NCI-H2196 (cell line): ENCODE measurements around the gene SENP6.
"Not testable (repeated sequence)": the region's sequence is repeated elsewhere in the genome, so short reads cannot be mapped to it uniquely, and the experiment has no call there.

Source experiments
- DNase-seq: peaks from one replicate; lab custom pipeline; 2025; ENCODE audit not compliant: unreplicated experiment; lab: John Stamatoyannopoulos, UW

Gene SENP6

DNA sequence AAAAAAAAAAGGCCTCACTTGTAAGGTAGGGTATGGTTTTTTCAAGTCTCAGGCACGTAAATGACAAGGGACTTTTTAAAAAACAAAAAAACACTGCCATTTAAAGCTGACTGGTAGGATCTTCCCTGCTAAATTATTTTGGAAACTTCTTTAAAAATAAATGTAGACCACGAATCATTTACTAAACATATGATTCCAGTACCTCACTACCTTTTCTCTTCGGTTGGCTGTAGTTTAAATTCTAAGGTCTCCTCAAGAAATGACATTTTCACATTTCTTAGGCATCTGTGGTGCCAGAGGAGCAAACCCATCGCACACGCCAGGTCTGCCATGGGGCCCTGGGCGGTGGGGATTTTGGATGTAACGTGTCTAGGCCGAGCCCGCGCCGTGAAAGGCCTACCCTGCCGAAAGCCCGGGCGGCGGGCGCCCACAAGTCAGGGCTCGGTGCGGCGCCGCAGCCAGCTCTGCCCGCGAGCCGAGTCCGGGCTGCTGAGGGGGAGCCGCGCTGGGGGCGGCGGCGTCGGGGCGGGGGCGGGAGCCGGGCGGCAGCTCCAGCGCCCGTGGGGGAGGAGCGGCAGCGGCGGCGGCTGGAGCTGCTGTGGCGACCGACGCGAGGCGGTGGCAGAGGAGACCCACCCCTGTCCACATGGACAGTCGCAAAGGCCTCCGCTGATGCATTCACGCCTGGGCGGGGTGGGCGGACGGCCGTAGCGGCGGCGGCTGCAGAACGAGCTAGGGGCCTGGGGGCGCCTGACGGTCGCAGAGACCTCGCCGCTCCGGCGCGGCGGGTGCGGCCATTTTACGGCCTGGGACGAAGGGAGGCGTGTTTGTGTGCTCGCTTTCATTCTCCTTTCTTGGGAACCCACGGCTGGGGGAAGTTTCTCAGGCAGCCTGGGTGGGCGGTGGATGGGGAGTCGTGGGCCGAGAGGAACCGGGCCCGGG is at the start of gene SENP6:
SENP6 (plus strand) TSS at position 577 of the 942 bp plus-strand sequence. CDS start 645 bp downstream, outside the sequence.
- DNase-seq = peak; percentile 51

DNA sequence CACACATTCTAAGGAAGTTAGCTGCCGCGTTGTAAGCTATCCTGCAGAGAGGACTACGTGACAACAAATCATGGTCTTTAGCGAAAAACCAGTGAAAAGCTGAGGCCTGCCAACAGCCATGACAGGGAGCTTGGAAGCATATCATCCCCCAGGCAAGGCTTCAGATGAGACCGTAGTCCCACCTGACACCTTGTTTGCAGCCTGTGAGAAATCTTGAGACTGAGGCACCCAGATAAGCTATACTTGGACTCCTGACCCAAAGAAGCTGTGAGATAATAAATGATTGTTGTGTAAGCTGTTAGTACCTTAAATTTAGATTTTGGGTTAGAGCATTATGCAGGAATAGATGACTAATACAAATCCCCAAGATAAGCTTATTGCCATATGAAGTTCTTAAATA is 45.4 kb upstream of the SENP6 start:
- no peak for DNase-seq

GRCh38 chr6:75557068-75557467 is 44.6 kb upstream of the SENP6 start:
- no peak for DNase-seq

DNA sequence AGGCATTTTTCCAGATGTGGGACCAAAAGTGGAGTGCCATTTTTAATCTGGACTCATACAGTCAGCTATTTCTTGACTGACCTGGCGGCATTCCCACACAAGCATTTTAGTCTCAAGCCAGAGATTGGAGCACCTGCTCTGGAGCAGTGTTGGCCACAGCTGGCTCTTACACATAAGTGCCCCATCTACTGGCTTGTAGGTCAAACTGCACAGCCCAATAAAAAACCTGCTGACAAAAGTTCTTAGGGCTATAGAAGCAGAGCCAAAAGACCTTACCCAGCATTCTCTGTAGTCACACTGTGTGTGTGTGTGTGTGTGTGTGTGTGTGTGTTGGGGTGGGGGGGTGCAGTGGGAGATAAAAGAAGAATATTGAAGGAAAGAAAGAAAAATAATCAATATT is 38.6 kb upstream of the SENP6 start:
- no peak for DNase-seq

- DNase-seq = no peak
Observed at GRCh38 chr6:75566137-75566767, 35.4 kb upstream of the SENP6 start.

DNA sequence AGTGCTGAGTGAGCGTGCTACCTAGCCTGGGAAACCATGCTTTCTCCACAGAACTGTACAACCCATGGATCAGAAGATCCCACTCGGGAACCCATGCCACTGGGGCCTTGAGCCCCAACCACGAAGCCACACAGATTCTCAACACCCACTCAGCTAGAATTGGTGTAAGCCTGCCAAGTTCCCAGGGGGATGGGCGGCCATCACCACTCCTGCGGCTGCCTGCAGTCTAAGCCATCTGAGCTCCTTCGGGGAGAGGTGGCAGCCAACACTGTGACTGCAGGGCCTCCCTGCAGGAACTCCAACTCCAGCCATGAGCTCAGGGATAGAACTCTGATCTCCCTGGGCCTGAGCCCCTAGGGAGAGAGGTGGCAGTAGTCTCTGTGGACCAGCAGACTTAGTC is 33.6 kb upstream of the SENP6 start:
- DNase-seq = no peak

DNA sequence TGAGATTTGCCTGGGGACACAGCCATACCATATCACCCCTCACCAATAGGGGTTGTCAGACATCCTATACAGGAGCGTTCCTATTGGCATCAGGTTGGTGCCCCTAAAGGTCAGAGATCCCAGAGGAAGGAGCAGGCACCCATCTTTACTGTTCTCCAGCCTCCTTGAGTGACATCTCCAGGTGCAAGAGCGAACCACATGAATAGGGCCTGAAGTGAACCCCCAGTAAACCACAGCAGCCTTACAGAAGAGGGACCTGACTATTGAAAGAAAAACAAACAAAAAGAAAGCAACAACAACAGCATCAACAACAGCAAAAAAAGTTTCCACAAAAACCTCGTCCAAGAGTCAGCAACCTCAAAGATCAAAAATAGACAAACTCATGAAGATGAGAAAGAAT is 32.7 kb upstream of the SENP6 start:
- DNase-seq = no peak

GRCh38 chr6:75570671-75571070 is 31.0 kb upstream of the SENP6 start:
- not testable (repeated sequence) for DNase-seq

- DNase-seq = no peak
Observed at GRCh38 chr6:75572072-75572471, 29.6 kb upstream of the SENP6 start.

DNA sequence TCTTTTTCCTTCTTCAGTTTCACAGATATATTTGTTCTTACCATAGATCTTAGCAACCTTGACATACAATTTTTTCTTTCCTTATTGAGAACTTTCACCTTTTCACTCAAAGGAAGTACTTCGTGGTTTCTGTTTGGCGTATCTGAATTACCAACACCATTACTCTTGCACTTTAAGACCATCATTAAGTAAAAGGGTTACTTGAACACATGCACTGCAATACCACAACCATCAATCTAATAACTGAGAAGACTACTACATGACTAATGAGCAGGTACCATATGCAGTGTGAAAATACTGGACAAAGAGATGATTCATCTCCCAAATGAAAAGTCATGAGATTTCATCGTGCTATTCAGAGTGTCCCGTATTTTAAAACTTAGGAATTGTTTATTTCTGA is 21.7 kb upstream of the SENP6 start:
- DNase-seq = no peak

DNA sequence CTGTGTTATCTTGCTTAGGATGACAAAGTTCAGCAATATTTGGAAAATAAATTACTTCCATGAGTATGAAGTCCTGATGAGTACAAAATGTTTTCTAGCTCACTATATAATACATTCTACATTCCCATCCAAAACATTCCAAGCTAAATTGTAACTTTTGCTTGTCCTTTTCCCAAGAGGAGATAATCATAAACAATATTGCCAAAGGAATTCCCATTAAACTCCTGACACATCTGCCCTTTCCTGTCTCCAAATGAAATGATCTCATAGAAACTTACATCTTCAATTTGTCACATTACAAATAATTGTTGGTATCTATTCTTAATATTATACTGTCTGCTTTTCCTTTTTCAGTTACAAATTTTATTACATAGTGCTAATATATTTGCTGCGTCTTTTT is 20.4 kb upstream of the SENP6 start:
- no peak for DNase-seq

GRCh38 chr6:75584552-75584951 is 17.1 kb upstream of the SENP6 start:
- not testable (repeated sequence) for DNase-seq

- no peak for DNase-seq
Observed at GRCh38 chr6:75588948-75589347, 12.7 kb upstream of the SENP6 start.

- DNase-seq = no peak
Observed at GRCh38 chr6:75590370-75590769, 11.3 kb upstream of the SENP6 start.

GRCh38 chr6:75596380-75596779 is 5.3 kb upstream of the SENP6 start:
- not testable (repeated sequence) for DNase-seq

DNA sequence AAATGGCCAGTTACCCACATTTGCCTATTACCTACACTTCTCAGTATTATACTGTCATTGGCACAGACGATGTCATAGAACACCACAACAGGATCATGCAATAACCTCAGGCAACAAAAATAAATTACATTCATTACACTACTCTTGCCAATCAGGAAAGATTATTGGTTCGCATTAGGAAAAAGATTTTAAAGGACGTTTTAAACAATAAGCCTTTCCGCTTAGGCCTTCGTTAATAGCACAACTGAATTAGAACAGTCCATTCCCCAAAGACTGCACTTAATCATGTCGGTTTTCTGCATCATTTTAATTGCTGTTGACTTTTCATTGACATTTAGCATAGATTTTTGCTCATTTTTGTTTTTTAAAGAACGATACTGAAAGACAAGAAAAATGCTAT is 912 bp upstream of the SENP6 start:
- no peak for DNase-seq

DNA sequence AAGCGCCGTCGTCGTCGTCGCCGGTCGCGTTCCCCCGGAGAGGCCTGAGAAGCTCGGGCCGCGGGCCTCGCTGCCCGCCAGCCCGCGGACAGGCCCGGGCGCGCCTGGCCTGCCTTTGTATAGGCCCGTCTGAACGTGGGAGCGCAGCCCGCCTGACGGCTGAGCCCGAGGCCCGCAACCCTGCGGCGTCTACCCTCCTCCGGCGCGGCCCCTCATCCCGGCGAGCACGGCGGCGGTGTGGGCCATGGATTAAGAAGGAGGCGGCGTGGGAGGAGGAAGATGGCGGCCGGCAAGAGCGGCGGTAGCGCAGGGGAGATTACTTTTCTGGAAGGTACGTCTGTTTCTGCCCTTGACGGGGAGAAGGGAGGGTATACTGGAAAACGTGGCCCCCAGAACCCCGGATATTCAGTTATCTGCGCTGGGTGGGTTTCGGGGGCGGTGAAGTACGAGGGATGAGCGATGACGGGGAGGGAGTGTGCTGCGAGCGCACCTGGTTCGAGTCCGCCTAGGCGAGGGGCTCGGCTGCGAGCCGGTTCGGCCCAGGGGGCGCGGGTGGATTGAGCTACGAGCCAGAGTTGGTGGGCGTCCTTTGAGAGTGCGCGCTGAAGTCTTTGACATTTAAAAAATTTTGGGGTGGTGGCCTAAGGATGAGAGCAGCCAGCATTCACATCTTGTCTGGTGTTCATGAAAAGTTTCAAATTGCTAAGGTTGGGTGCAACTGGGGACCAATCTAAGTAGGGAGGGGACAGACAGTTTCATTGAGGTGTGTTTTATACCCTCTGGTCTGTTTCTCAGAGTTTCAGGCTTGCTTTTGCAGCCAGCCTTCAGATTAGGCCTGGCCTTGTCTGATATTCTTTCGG is 796 bp downstream of the SENP6 start:
- DNase-seq = no peak

DNA sequence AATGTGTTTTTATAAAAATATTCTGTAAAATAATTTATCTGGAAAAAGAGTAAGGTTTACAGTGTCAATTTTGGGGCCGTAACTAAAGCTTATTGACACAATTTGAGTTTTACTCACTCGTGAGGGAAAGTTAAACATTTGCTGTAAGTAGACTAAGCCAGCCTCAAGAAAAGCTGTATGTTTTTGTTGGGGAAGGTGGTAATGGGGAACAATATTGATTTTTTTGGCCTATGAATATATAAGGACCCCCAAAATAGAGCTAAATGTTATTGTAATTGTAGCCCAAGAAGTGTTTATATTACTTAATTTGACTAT is 1.4 kb downstream of the SENP6 start:
- DNase-seq = no peak

- DNase-seq = no peak
Observed at GRCh38 chr6:75604294-75604693, 2.6 kb downstream of the SENP6 start.

- no peak for DNase-seq
Observed at GRCh38 chr6:75605635-75606034, 4.0 kb downstream of the SENP6 start.

DNA sequence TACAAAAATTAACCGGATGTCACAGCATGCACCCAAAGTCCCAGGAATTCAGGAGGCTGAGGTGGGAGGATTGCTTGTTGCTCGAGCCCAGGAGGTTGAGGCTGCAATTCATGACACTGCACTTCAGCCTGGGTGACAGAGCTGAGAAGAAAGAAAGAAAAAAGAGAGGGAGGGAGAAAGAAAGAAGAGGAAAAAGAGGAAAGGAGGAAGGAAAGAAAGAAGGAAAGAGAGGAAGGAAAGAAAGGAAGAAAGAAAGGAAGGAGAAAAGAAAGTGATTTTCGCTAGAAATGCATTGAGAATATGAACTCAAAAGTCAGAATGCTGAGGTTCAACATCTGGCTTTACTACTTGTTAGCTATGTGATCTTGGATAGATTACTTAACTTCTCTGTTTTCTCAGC is 6.6 kb downstream of the SENP6 start:
- no peak for DNase-seq
